Spleen (tissue), 11 donors: ENCODE results near the gene SLC4A11. TPM values are rescaled to one million over a fixed set of nuclear protein-coding genes. Genes with fewer than 3 reads are reported as not detected.

Source experiments
- DNase-seq: peaks from one replicate; pipeline ENCODE4 v3.0.0-alpha.2; 2020
- H3K27ac ChIP-seq, 8 donors: fragments of 200-600 bp; sonication (generic) in 7 of 8; 1 replicate in 4 of 8; 2 replicates in 4 of 8; pipeline versions ENCODE4 v1.5.0 to v1.8.0; 2016 to 2021; ENCODE audit warnings: inconsistent platforms in 4 of 8, mild to moderate bottlenecking in 4 of 8, moderate library complexity in 1 of 8
- H3K27me3 ChIP-seq, 7 donors: fragments of 200-600 bp; sonication (generic) in 6 of 7; replicated peaks in 1 of 7; 1 replicate in 4 of 7; 2 replicates in 3 of 7; pipeline versions ENCODE4 v1.5.0 to v1.8.0; 2016 to 2021; ENCODE audit warnings: inconsistent platforms in 3 of 7, mild to moderate bottlenecking in 1 of 7
- H3K36me3 ChIP-seq, 6 donors: fragments of 200-600 bp; sonication (generic) in 5 of 6; 1 replicate in 4 of 6; 2 replicates in 2 of 6; pipeline versions ENCODE4 v1.5.0 to v1.8.0; 2016 to 2021; ENCODE audit warnings: inconsistent platforms in 2 of 6
- H3K4me1 ChIP-seq, 6 donors: fragments of 200-600 bp; sonication (generic) in 5 of 6; 1 replicate in 3 of 6; 2 replicates in 3 of 6; pipeline versions ENCODE4 v1.5.0 to v1.8.0; 2016 to 2021; ENCODE audit warnings: inconsistent platforms in 3 of 6
- H3K4me3 ChIP-seq, 8 donors: fragments of 200-600 bp; sonication (generic) in 7 of 8; 1 replicate in 4 of 8; 2 replicates in 4 of 8; pipeline versions ENCODE4 v1.5.0 to v1.8.0; 2016 to 2021; ENCODE audit warnings: inconsistent platforms in 4 of 8, mild to moderate bottlenecking in 4 of 8, moderate library complexity in 2 of 8
- H3K9me3 ChIP-seq, 8 donors: fragments of 200-600 bp; sonication (generic) in 7 of 8; 1 replicate in 4 of 8; 2 replicates in 4 of 8; pipeline versions ENCODE4 v1.5.0 to v1.8.0; 2016 to 2021; ENCODE audit warnings: inconsistent platforms in 4 of 8
- CTCF ChIP-seq, 11 experiments: fragments of 200-600 bp in 7 of 11; fragments of 450-650 bp in 4 of 11; sonication (generic) in 4 of 11; IDR thresholded peaks in 8 of 11; conservative IDR thresholded peaks in 3 of 11; 1 replicate in 7 of 11; 2 replicates in 4 of 11; pipeline versions ENCODE4 v1.4.0 to v1.8.0; 2016 to 2021; ENCODE audit warnings: antibody characterized with exemption in 11 of 11, inconsistent platforms in 4 of 11, mild to moderate bottlenecking in 1 of 11
- POLR2A ChIP-seq, 3 donors: fragments of 450-650 bp; IDR thresholded peaks; one replicate each; pipeline ENCODE4 v1.5.1; 2017; ENCODE audit warnings: antibody characterized with exemption in 3 of 3, mild to moderate bottlenecking in 1 of 3
- POLR2AphosphoS5 ChIP-seq, 3 donors: sonication (generic); formaldehyde crosslinking; IDR thresholded peaks; one replicate each; pipeline ENCODE4 v1.5.1; 2017; ENCODE audit warnings: antibody characterized with exemption in 3 of 3
- WGBS, 5 donors: extraction: QIAGEN DNeasy Blood & Tissue Kit in 3 of 5; methylation state at CpG; one replicate each; pipeline versions ENCODE4 v1.1.5 to v1.1.7; 2013 to 2018; 5-methylcytosine and 5-hydroxymethylcytosine counted together
- intact Hi-C: fragments of 100-400 bp; cut with DNase I; formaldehyde crosslinking; loops from one replicate; pipeline ENCODE4 v1.15.0; 2023; ENCODE audit warnings: low total_unique reads
- polyA plus RNA-seq, 3 donors: library from polyadenylated mRNA; stranded (reverse); fragments of 200-250 nt; gene quantifications; one replicate each; pipeline ENCODE4 v1.2.1, GENCODE V29; 2013
- total RNA-seq, 7 donors: library from RNA; depleted of rRNA in 3 of 7; stranded (reverse); fragments of >200 nt in 3 of 7; fragmentation: NEBNext Ultra II Directional in 4 of 7; extraction: Animal tissue kit (Norgen Biotek cat#: 25700) in 4 of 7; gene quantifications; one replicate each; pipeline versions ENCODE4 v1.1.0 to v1.2.1, GENCODE V29; 2016 to 2021
- donor health status: healthy with polysubstance abuse.
- donor health status: DM: no; HTN: no; CAD: no; lungs with moderate emphysema.
- donor health status: DM: no; HTN: no; CAD: no.
- donor health status: Bipolar disorder and iron deficiency.
- donor health status: healthy.
- donor health status: DM: no; HTN: no; CAD: no.
- donor health status: DM: yes; HTN: yes; CAD: no.

SLC4A11 gene
- total and polyA plus RNA-seq, 10 donors = 0.52 to 1.6 (median 0.92) TPM

- Histone ChIP-seq H3K4me1 (peaks cover 5 to 22% (median 15%) of the 10 kb centered on the region in 6 donors), H3K36me3 (peaks cover 0 to 48% (median 29%) of the 10 kb centered on the region in 6 donors), H3K9me3 (no peaks in the 10 kb centered on the region), H3K4me3 (no peak overlapping the region), H3K27me3 (no peaks in the 10 kb centered on the region), H3K27ac (no peak overlapping the region)
- DNase-seq = no peak
- 92 to 96% (median 95%) methylated on average over 14 of the region's 14 CpGs for WGBS, 5 donors
- TF ChIP-seq POLR2AphosphoS5 (IDR thresholded peaks at IDR 0.05) = peak in 1 of 3 donors; percentile 53
- TF ChIP-seq POLR2A (IDR thresholded peaks at IDR 0.05) = no peak
- intact Hi-C loops = no loop called here
Observed at GRCh38 chr20:3226864-3227263, 12.1 kb downstream of the SLC4A11 start.

GRCh38 chr20:3226093-3226492 lies 12.9 kb downstream of the SLC4A11 start:
- intact Hi-C loops = no loop called here
- no peak overlapping the region for H3K4me3 ChIP-seq
- no peaks in the 10 kb centered on the region for H3K9me3 ChIP-seq
- TF ChIP-seq CTCF (IDR thresholded peaks at IDR 0.05 in 8 of 11, conservative IDR thresholded peaks at IDR 0.05 in 3 of 11) (no peak), POLR2A (IDR thresholded peaks at IDR 0.05) (no peak), POLR2AphosphoS5 (IDR thresholded peaks at IDR 0.05) (no peak)
- H3K36me3 ChIP-seq = peaks cover 0 to 55% (median 37%) of the 10 kb centered on the region in 6 donors
- peaks cover 5 to 22% (median 15%) of the 10 kb centered on the region in 6 donors for H3K4me1 ChIP-seq
- 79 to 91% (median 84%) methylated on average over 10 of the region's 10 CpGs for WGBS, 5 donors
- H3K27me3 ChIP-seq = no peaks in the 10 kb centered on the region
- H3K27ac ChIP-seq = no peak overlapping the region
- DNase-seq = no peak

- WGBS, 5 donors = 91 to 96% (median 96%) methylated on average over 8 of the region's 8 CpGs
- H3K4me1 ChIP-seq = peaks cover 5 to 22% (median 15%) of the 10 kb centered on the region in 6 donors
- H3K27me3 ChIP-seq = no peaks in the 10 kb centered on the region
- peaks cover 0 to 68% (median 47%) of the 10 kb centered on the region in 6 donors for H3K36me3 ChIP-seq
- no peak overlapping the region for H3K4me3 ChIP-seq
- no peaks in the 10 kb centered on the region for H3K9me3 ChIP-seq
- intact Hi-C loops = no loop called here
- no peak overlapping the region for H3K27ac ChIP-seq
- TF ChIP-seq CTCF (IDR thresholded peaks at IDR 0.05 in 8 of 11, conservative IDR thresholded peaks at IDR 0.05 in 3 of 11) (no peak), POLR2A (IDR thresholded peaks at IDR 0.05) (no peak), POLR2AphosphoS5 (IDR thresholded peaks at IDR 0.05) (no peak)
- no peak for DNase-seq
Observed at GRCh38 chr20:3224681-3225421, 14.1 kb downstream of the SLC4A11 start.

- intact Hi-C loops = no loop called here
- H3K9me3 ChIP-seq = no peaks in the 10 kb centered on the region
Observed at GRCh38 chr20:3223994-3224680, 14.9 kb downstream of the SLC4A11 start.

More at GRCh38 chr20:3223994-3224680, 14.9 kb downstream of the SLC4A11 start:
- 81 to 89% (median 89%) methylated on average over 19 to 20 of the region's 20 CpGs for WGBS, 5 donors
- no peak overlapping the region for H3K27ac ChIP-seq
- no peak overlapping the region for H3K4me3 ChIP-seq
- no peaks in the 10 kb centered on the region for H3K27me3 ChIP-seq
- peak; percentile 72 for DNase-seq
- H3K4me1 ChIP-seq = peaks cover 5 to 22% (median 15%) of the 10 kb centered on the region in 6 donors
- peaks cover 0 to 75% (median 50%) of the 10 kb centered on the region in 6 donors for H3K36me3 ChIP-seq
- TF ChIP-seq POLR2AphosphoS5 (IDR thresholded peaks at IDR 0.05) (peak in 1 of 3 donors; percentile 37), POLR2A (IDR thresholded peaks at IDR 0.05) (no peak), CTCF (IDR thresholded peaks at IDR 0.05 in 8 of 11, conservative IDR thresholded peaks at IDR 0.05 in 3 of 11) (no peak)
